ENCODE measurements around the gene NKX6-2. TPM values are rescaled to one million over a fixed set of nuclear protein-coding genes. Genes with fewer than 3 reads are reported as not detected.

Gene NKX6-2
- total RNA-seq, 1 experiment from 2014 or later: not detected

- Histone ChIP-seq H3K36me3 (ENCODE audit: control insufficient read depth, insufficient read depth, low read length) (no peaks in the 10 kb centered on the region), H3K4me3 (ENCODE audit: low read depth, low read length) (no peak overlapping the region), H3K27me3 (replicated peaks; ENCODE audit: control insufficient read depth, insufficient read depth, low read length) (no peaks in the 10 kb centered on the region), H3K9me3 (no peaks in the 10 kb centered on the region), H3K4me1 (no peaks in the 10 kb centered on the region)
- Mint-ChIP-seq H3K27ac (ENCODE audit: unreplicated experiment) (no peak overlapping the region), H3K36me3 (ENCODE audit: insufficient read depth, unreplicated experiment) (no peaks in the 10 kb centered on the region), H3K4me1 (ENCODE audit: low read depth, unreplicated experiment) (no peaks in the 10 kb centered on the region), H3K9me3 (ENCODE audit: unreplicated experiment) (no peaks in the 10 kb centered on the region), H3K27me3 (ENCODE audit: insufficient read depth, unreplicated experiment) (peaks cover 6% of the 10 kb centered on the region), H3K4me3 (ENCODE audit: unreplicated experiment) (no peak overlapping the region)
- ChIA-PET CTCF (no interaction called here), POLR2A (no interaction called here)
- no TSS peak for BruUV-seq (replicated peaks)
- intact Hi-C loops (cut with micrococcal nuclease; ENCODE audit: unreplicated experiment): no loop called here
- no peak for TF ChIP-seq CTCF (IDR thresholded peaks at IDR 0.05; ENCODE audit: insufficient read depth in 1 of 2, low read depth in 1 of 2, low read length in 1 of 2, severe bottlenecking in 1 of 2, unreplicated experiment in 1 of 2)
- DNase-seq: no peak
These were observed 21.7 kb upstream of the NKX6-2 start for GRCh38 chr10:132807621-132808049.

- Mint-ChIP-seq H3K27me3 (ENCODE audit: insufficient read depth, unreplicated experiment) (peaks cover 6% of the 10 kb centered on the region), H3K4me1 (ENCODE audit: low read depth, unreplicated experiment) (no peaks in the 10 kb centered on the region), H3K4me3 (ENCODE audit: unreplicated experiment) (no peak overlapping the region), H3K36me3 (ENCODE audit: insufficient read depth, unreplicated experiment) (no peaks in the 10 kb centered on the region), H3K9me3 (ENCODE audit: unreplicated experiment) (no peaks in the 10 kb centered on the region), H3K27ac (ENCODE audit: unreplicated experiment) (no peak overlapping the region)
- Histone ChIP-seq H3K27me3 (replicated peaks; ENCODE audit: control insufficient read depth, insufficient read depth, low read length) (no peaks in the 10 kb centered on the region), H3K9me3 (no peaks in the 10 kb centered on the region), H3K4me3 (ENCODE audit: low read depth, low read length) (no peak overlapping the region), H3K4me1 (no peaks in the 10 kb centered on the region), H3K36me3 (ENCODE audit: control insufficient read depth, insufficient read depth, low read length) (no peaks in the 10 kb centered on the region)
- no peak for DNase-seq
- ChIA-PET POLR2A (no interaction called here), CTCF (no interaction called here)
- BruUV-seq (replicated peaks): no TSS peak
- intact Hi-C loops (cut with micrococcal nuclease; ENCODE audit: unreplicated experiment): no loop called here
- TF ChIP-seq CTCF (IDR thresholded peaks at IDR 0.05; ENCODE audit: insufficient read depth in 1 of 2, low read depth in 1 of 2, low read length in 1 of 2, severe bottlenecking in 1 of 2, unreplicated experiment in 1 of 2): no peak
These were observed 20.6 kb upstream of the NKX6-2 start for GRCh38 chr10:132806561-132807003.

- POLR2A ChIA-PET: no interaction called here
- no peaks in the 10 kb centered on the region for H3K9me3 Mint-ChIP-seq (ENCODE audit: unreplicated experiment)
These were observed 20.2 kb upstream of the NKX6-2 start for GRCh38 chr10:132806110-132806509.

More at GRCh38 chr10:132806110-132806509, 20.2 kb upstream of the NKX6-2 start:
- Histone ChIP-seq H3K27me3 (replicated peaks; ENCODE audit: control insufficient read depth, insufficient read depth, low read length) (no peaks in the 10 kb centered on the region), H3K36me3 (ENCODE audit: control insufficient read depth, insufficient read depth, low read length) (no peaks in the 10 kb centered on the region), H3K4me3 (ENCODE audit: low read depth, low read length) (no peak overlapping the region), H3K9me3 (no peaks in the 10 kb centered on the region), H3K4me1 (no peaks in the 10 kb centered on the region)
- Mint-ChIP-seq H3K36me3 (ENCODE audit: insufficient read depth, unreplicated experiment) (no peaks in the 10 kb centered on the region), H3K4me1 (ENCODE audit: low read depth, unreplicated experiment) (no peaks in the 10 kb centered on the region), H3K4me3 (ENCODE audit: unreplicated experiment) (no peak overlapping the region), H3K27ac (ENCODE audit: unreplicated experiment) (no peak overlapping the region), H3K27me3 (ENCODE audit: insufficient read depth, unreplicated experiment) (peaks cover 6% of the 10 kb centered on the region)
- CTCF ChIA-PET: no interaction called here
- no peak for TF ChIP-seq CTCF (IDR thresholded peaks at IDR 0.05; ENCODE audit: insufficient read depth in 1 of 2, low read depth in 1 of 2, low read length in 1 of 2, severe bottlenecking in 1 of 2, unreplicated experiment in 1 of 2)
- BruUV-seq (replicated peaks): no TSS peak
- intact Hi-C loops (cut with micrococcal nuclease; ENCODE audit: unreplicated experiment): no loop called here
- no peak for DNase-seq

All from Caco-2 (cell line).